HepG2 (cell line): ENCODE data around the gene SELENOI. TPM values are rescaled to one million over a fixed set of nuclear protein-coding genes. Genes with fewer than 3 reads are reported as not detected.

ENCODE experiments used
- ATAC-seq: fragments of 200-7000 bp; cut with Tn5 transposase; 3 replicates; pipeline ENCODE4 v1.9.1; 2020; ENCODE audit warnings: mild to moderate bottlenecking, moderate library complexity
- BruUV-seq: library from RNA; stranded (reverse); fragments of 400-500 nt; replicated peaks from 2 replicates; lab custom pipeline; 2021; lab: Mats Ljungman, UMichigan
- CTCF ChIA-PET: fragments of 300-600 bp; formaldehyde crosslinking; extraction: SDS; loops from one replicate; lab custom pipeline; 2021; ENCODE audit warnings: low total read pairs, inconsistent platforms, low intra/inter-chr PET ratio; lab: Yijun Ruan, JAX
- POLR2A ChIA-PET: fragments of 350-600 bp; sonication (Branson Sonifier 250); formaldehyde crosslinking; loops from one replicate; lab custom pipeline; 2020; ENCODE audit warnings: antibody characterized with exemption, inconsistent platforms; lab: Yijun Ruan, JAX
- DNase-seq: peaks from one replicate; pipeline ENCODE4 v3.0.0-alpha.2; 2015; ENCODE audit warnings: low spot score
- FAIRE-seq: peaks from 3 replicates; lab custom pipeline; 2011; peaks lifted over from hg19 to GRCh38; lab: Jason Lieb, UNC
- H2AFZ ChIP-seq: one replicate; pipeline ENCODE4 v1.6.1; 2011; ENCODE audit warnings: low read length, inconsistent platforms
- H3K27ac ChIP-seq: fragments of 300-600 bp; 3 replicates; pipeline ENCODE4 v1.8.0; 2011; ENCODE audit warnings: mixed run types, mild to moderate bottlenecking, mixed read lengths, low read length, inconsistent platforms; ENCODE audit not compliant: insufficient read depth; ENCODE audit errors: extremely low read length
- H3K27me3 ChIP-seq, 2 experiments: fragments of 200-600 bp in 1 of 2; 2 replicates in 1 of 2; 3 replicates in 1 of 2; pipeline versions ENCODE4 v1.6.0 to v1.8.0; 2011; ENCODE audit warnings: low read length in 2 of 2, mild to moderate bottlenecking in 2 of 2, moderate library complexity in 2 of 2, inconsistent platforms in 1 of 2; ENCODE audit not compliant: insufficient read depth in 2 of 2, control insufficient read depth in 1 of 2
- H3K36me3 ChIP-seq, 2 experiments: fragments of 200-600 bp in 1 of 2; replicated peaks in 1 of 2; 2 replicates in 1 of 2; 3 replicates in 1 of 2; pipeline versions ENCODE4 v1.5.1 to v1.8.0; 2011; ENCODE audit warnings: low read length in 2 of 2, inconsistent platforms in 1 of 2; ENCODE audit not compliant: insufficient read depth in 2 of 2, control insufficient read depth in 1 of 2
- H3K4me1 ChIP-seq: 2 replicates; pipeline ENCODE4 v1.5.1; 2012; ENCODE audit warnings: low read length, inconsistent platforms; ENCODE audit not compliant: insufficient read depth
- H3K4me2 ChIP-seq: 2 replicates; pipeline ENCODE4 v1.6.0; 2011; ENCODE audit warnings: low read depth, low read length, inconsistent platforms
- H3K4me3 ChIP-seq, 3 experiments: fragments of 200-600 bp in 1 of 3; sonication (generic), shearing (Covaris generic) in 1 of 3; replicated peaks in 1 of 3; 2 replicates each; pipeline ENCODE4 v1.5.1; 2011 to 2016; ENCODE audit warnings: low read length in 3 of 3, inconsistent platforms in 2 of 3, low read depth in 2 of 3, mild to moderate bottlenecking in 2 of 3, control low read depth in 1 of 3, mixed read lengths in 1 of 3; ENCODE audit not compliant: insufficient read depth in 1 of 3
- H3K79me2 ChIP-seq: one replicate; pipeline ENCODE4 v1.6.1; 2011; ENCODE audit warnings: low read length, inconsistent platforms; ENCODE audit not compliant: insufficient read depth
- H3K9ac ChIP-seq: 2 replicates; pipeline ENCODE4 v1.6.0; 2011; ENCODE audit warnings: mild to moderate bottlenecking, low read depth, low read length, inconsistent platforms; ENCODE audit not compliant: insufficient read depth
- H3K9me3 ChIP-seq: 2 replicates; pipeline ENCODE4 v1.5.1; 2012; ENCODE audit warnings: mild to moderate bottlenecking, low read length
- H4K20me1 ChIP-seq: 2 replicates; pipeline ENCODE4 v1.6.0; 2011; ENCODE audit warnings: inconsistent platforms, mild to moderate bottlenecking, low read length, moderate library complexity; ENCODE audit not compliant: insufficient read depth
- AHR ChIP-seq: IDR thresholded peaks from 2 replicates; pipeline ENCODE4 v1.6.1; 2018; ENCODE audit warnings: missing genetic modification reagents, missing compliant biosample characterization
- BORCS8-MEF2B ChIP-seq: sonication (generic); formaldehyde crosslinking; IDR thresholded peaks from 2 replicates; pipeline ENCODE4 v1.8.0; 2022; ENCODE audit warnings: mild to moderate bottlenecking, missing genetic modification reagents
- BRCA1 ChIP-seq: sonication (generic); formaldehyde crosslinking; IDR thresholded peaks from 2 replicates; pipeline ENCODE4 v1.4.0; 2020; ENCODE audit warnings: missing genetic modification reagents
- MED13 ChIP-seq: sonication (generic); formaldehyde crosslinking; IDR thresholded peaks from 2 replicates; pipeline ENCODE4 v1.5.0; 2020; ENCODE audit warnings: missing genetic modification reagents
- TCF12 ChIP-seq, 2 experiments: fragments of 450-650 bp in 1 of 2; sonication (generic) in 1 of 2; formaldehyde crosslinking in 1 of 2; IDR thresholded peaks; 2 replicates each; pipeline versions ENCODE4 v1.6.1 to v1.8.0; 2017 to 2022; ENCODE audit warnings: antibody characterized with exemption in 1 of 2, mild to moderate bottlenecking in 1 of 2, missing genetic modification reagents in 1 of 2, moderate library complexity in 1 of 2
- WIZ ChIP-seq: sonication (generic); formaldehyde crosslinking; IDR thresholded peaks from 2 replicates; pipeline ENCODE4 v1.5.1; 2020; ENCODE audit warnings: mild to moderate bottlenecking, missing genetic modification reagents
- ZBTB20 ChIP-seq: sonication (generic); formaldehyde crosslinking; IDR thresholded peaks from 2 replicates; pipeline ENCODE4 v1.8.1; 2023; ENCODE audit warnings: missing genetic modification reagents, low read depth, mild to moderate bottlenecking, borderline replicate concordance
- ZNF235 ChIP-seq: sonication (generic); formaldehyde crosslinking; IDR thresholded peaks from 2 replicates; pipeline ENCODE4 v1.8.1; 2023; ENCODE audit warnings: mild to moderate bottlenecking, missing genetic modification reagents, borderline replicate concordance
- ZNF263 ChIP-seq: sonication (generic); formaldehyde crosslinking; IDR thresholded peaks from 2 replicates; pipeline ENCODE4 v1.4.0; 2020; ENCODE audit warnings: missing genetic modification reagents
- ZNF446 ChIP-seq: sonication (generic); formaldehyde crosslinking; IDR thresholded peaks from 2 replicates; pipeline ENCODE4 v1.5.0; 2020; ENCODE audit warnings: mild to moderate bottlenecking, missing genetic modification reagents
- ZNF619 ChIP-seq: sonication (generic); formaldehyde crosslinking; IDR thresholded peaks from 2 replicates; pipeline ENCODE4 v1.4.0; 2020; ENCODE audit warnings: mild to moderate bottlenecking, missing genetic modification reagents
- ZNF790 ChIP-seq: sonication (generic); formaldehyde crosslinking; IDR thresholded peaks from 2 replicates; pipeline ENCODE4 v1.8.0; 2022; ENCODE audit warnings: missing genetic modification reagents, mild to moderate bottlenecking, borderline replicate concordance
- ZNF878 ChIP-seq: sonication (generic); formaldehyde crosslinking; IDR thresholded peaks from 2 replicates; pipeline ENCODE4 v1.8.1; 2023; ENCODE audit warnings: mild to moderate bottlenecking, missing genetic modification reagents, moderate library complexity
- WGBS: methylation state at CpG from one replicate; pipeline ENCODE4 v1.1.6; 2017; ENCODE audit warnings: low lambda C conversion rate; 5-methylcytosine and 5-hydroxymethylcytosine counted together
- in situ Hi-C: cut with HindIII; loops from 2 replicates; pipeline ENCODE4 v1.10.0; 2017; ENCODE audit warnings: low pct_unique_long_range_greater_than_20kb; ENCODE audit not compliant: extremely low pct_ligation_motif_present
- intact Hi-C: fragments of 100-400 bp; cut with micrococcal nuclease; formaldehyde crosslinking; loops from one replicate; pipeline ENCODE4 v1.10.0; 2022; ENCODE audit not compliant: unreplicated experiment
- polyA plus RNA-seq, 8 experiments: library from polyadenylated mRNA; depleted of rRNA in 3 of 8; stranded (reverse) in 7 of 8; unstranded in 1 of 8; fragments of >200 nt; fragmentation: Illumina TruSeq in 4 of 8; extraction: Trizol in 4 of 8; gene quantifications; 2 replicates each; pipeline versions ENCODE4 v1.2.1 to v1.2.3, GENCODE V29; 2011 to 2016; ENCODE audit warnings: low read depth in 4 of 8, missing spikeins in 1 of 8, mixed read lengths in 1 of 8; ENCODE audit not compliant: insufficient read depth in 1 of 8
- total RNA-seq, 5 experiments: library from RNA; depleted of rRNA; stranded (reverse); fragments of >200 nt; fragmentation: Illumina TruSeq; extraction: Trizol; gene quantifications; 2 replicates each; pipeline ENCODE4 v1.2.3, GENCODE V29; 2016; ENCODE audit warnings: low read depth in 1 of 5
- TF ChIP-seq, protein P1 (sequence below): sonication (generic); formaldehyde crosslinking; IDR thresholded peaks from 2 replicates; pipeline ENCODE4 v1.4.0; 2020; ENCODE audit warnings: missing genetic modification reagents, mild to moderate bottlenecking, borderline replicate concordance
- TF ChIP-seq, protein P2 (sequence below): sonication (generic); formaldehyde crosslinking; IDR thresholded peaks from 2 replicates; pipeline ENCODE4 v1.8.0; 2022; ENCODE audit warnings: low read depth, missing genetic modification reagents
- TF ChIP-seq, protein P3 (sequence below): sonication (generic); formaldehyde crosslinking; IDR thresholded peaks from 2 replicates; pipeline ENCODE4 v1.4.0; 2020; ENCODE audit warnings: missing genetic modification reagents, borderline replicate concordance

SELENOI gene
- total and polyA plus RNA-seq, 2 of the 13 experiments (the other 11 are each of a cell fraction or from before 2014, with no cell fraction given) = 27.7 to 60.3 TPM

DNA sequence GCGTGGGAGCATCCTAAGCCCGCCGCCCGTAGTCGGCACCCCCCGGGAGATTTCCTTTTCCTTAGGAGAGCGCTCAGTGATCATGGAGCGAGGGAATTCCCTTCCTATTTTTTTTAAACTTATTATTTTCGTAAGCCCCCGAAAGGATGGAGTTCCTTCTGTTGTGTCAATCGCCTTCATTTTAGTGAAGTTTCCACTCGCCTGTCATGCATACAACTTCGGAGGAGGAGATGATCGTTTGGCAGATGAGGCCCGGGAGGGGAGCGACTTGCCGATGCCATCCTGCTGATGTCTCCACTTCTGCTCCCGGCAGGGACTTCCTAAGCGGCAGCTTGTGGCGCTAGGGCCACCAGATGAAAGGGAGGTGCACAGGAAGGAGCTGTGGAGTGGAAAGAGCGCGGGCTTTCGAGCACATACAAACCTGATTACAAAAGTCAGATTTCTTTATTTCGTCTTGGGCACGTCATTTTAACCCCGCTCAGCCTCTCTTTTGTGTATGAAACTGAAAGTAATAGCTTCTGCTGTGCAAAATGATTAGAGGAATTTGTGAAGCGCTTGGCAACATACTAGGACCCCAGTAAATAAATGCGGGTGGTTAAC is 611 bp downstream of the SELENOI start, which contains the start of gene ADGRF3:
Gene ADGRF3 (minus strand): TSS at position 336 of the 600 bp plus-strand sequence. CDS start 555 bp downstream, outside the sequence.
- under 1% methylated on average over 28 of the region's 28 CpGs for WGBS
- H2AFZ ChIP-seq = no peak within 1 kb of the TSS
- ATAC-seq = peak; percentile 72
- peak within 1 kb of the TSS; percentile 97 for H3K27ac ChIP-seq
- in situ Hi-C loops (loop anchor here (25.0 kb wide), 1 partner anchor 359 kb away; the partner anchor contains the start of gene KIF3C), intact Hi-C loops (loop anchor here (5.0 kb wide), 1 partner anchor 121 kb away; no protein-coding TSS in a partner anchor)
- peak within 1 kb of the TSS; percentile 95 for H3K4me2 ChIP-seq
- FAIRE-seq = no peak
- TSS peak; percentile 73 for BruUV-seq
- no peaks in the 10 kb centered on the region for H3K36me3 ChIP-seq
- ChIA-PET CTCF (no interaction called here), POLR2A (interaction anchor here (0.8 to 3.1 kb wide), 4 partner anchors 10 to 111 kb away, joined by 4 to 52 read pairs (median 7); partner anchors contain the start of genes HADHA and HADHB)
- DNase-seq = peak; percentile 63
- peak within 1 kb of the TSS; percentile 89 to 96 (median 94) for H3K4me3 ChIP-seq
- peak within 1 kb of the TSS; percentile 98 for H3K9ac ChIP-seq
- no peaks in the 10 kb centered on the region; a peak in 1 of 5 replicates for H3K27me3 ChIP-seq
- H3K79me2 ChIP-seq = peaks cover 73% of the 10 kb centered on the region
- H3K4me1 ChIP-seq = peaks cover 66% of the 10 kb centered on the region
- H3K9me3 ChIP-seq = no peaks in the 10 kb centered on the region
- peaks cover 19% of the 10 kb centered on the region for H4K20me1 ChIP-seq
- TF ChIP-seq MED13 (CRISPR knock-in tag) (no peak), ZNF790 (0 out of 2 replicates have a peak, but pooled peaks have one; percentile 42), WIZ (CRISPR knock-in tag) (0 out of 2 replicates have a peak, but pooled peaks have one; percentile 53), BORCS8-MEF2B (CRISPR knock-in tag) (no peak), ZNF878 (CRISPR knock-in tag) (0 out of 2 replicates have a peak, but pooled peaks have one; percentile 70), AHR (CRISPR knock-in tag) (0 out of 2 replicates have a peak, but pooled peaks have one; percentile 15), ZBTB20 (CRISPR knock-in tag) (no peak; the same call in 1 of the 2 replicates), TCF12 (IDR thresholded peaks at IDR 0.05) (no peak), TCF12 (CRISPR knock-in tag; IDR thresholded peaks at IDR 0.05) (no peak), ZNF619 (CRISPR knock-in tag) (no peak), ZNF446 (CRISPR knock-in tag) (peak; percentile 20; the same call in 1 of the 2 replicates), ZNF235 (CRISPR knock-in tag) (no peak), ZNF263 (no peak), BRCA1 (CRISPR knock-in tag) (no peak)
- TF ChIP-seq, protein P1, sequence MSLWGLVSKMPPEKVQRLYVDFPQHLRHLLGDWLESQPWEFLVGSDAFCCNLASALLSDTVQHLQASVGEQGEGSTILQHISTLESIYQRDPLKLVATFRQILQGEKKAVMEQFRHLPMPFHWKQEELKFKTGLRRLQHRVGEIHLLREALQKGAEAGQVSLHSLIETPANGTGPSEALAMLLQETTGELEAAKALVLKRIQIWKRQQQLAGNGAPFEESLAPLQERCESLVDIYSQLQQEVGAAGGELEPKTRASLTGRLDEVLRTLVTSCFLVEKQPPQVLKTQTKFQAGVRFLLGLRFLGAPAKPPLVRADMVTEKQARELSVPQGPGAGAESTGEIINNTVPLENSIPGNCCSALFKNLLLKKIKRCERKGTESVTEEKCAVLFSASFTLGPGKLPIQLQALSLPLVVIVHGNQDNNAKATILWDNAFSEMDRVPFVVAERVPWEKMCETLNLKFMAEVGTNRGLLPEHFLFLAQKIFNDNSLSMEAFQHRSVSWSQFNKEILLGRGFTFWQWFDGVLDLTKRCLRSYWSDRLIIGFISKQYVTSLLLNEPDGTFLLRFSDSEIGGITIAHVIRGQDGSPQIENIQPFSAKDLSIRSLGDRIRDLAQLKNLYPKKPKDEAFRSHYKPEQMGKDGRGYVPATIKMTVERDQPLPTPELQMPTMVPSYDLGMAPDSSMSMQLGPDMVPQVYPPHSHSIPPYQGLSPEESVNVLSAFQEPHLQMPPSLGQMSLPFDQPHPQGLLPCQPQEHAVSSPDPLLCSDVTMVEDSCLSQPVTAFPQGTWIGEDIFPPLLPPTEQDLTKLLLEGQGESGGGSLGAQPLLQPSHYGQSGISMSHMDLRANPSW (CRISPR knock-in tag) = 0 out of 2 replicates have a peak, but pooled peaks have one; percentile 26
- TF ChIP-seq, protein P2, sequence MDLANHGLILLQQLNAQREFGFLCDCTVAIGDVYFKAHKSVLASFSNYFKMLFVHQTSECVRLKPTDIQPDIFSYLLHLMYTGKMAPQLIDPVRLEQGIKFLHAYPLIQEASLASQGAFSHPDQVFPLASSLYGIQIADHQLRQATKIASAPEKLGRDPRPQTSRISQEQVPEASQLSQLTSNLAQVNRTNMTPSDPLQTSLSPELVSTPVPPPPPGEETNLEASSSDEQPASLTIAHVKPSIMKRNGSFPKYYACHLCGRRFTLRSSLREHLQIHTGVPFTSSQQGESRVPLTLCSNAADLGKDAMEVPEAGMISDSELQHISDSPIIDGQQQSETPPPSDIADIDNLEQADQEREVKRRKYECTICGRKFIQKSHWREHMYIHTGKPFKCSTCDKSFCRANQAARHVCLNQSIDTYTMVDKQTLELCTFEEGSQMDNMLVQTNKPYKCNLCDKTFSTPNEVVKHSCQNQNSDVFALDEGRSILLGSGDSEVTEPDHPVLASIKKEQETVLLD = no peak
- TF ChIP-seq, protein P3, sequence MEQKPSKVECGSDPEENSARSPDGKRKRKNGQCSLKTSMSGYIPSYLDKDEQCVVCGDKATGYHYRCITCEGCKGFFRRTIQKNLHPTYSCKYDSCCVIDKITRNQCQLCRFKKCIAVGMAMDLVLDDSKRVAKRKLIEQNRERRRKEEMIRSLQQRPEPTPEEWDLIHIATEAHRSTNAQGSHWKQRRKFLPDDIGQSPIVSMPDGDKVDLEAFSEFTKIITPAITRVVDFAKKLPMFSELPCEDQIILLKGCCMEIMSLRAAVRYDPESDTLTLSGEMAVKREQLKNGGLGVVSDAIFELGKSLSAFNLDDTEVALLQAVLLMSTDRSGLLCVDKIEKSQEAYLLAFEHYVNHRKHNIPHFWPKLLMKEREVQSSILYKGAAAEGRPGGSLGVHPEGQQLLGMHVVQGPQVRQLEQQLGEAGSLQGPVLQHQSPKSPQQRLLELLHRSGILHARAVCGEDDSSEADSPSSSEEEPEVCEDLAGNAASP (CRISPR knock-in tag) = 0 out of 2 replicates have a peak, but pooled peaks have one; percentile 14
